ENCODE results near the gene DNAH1. TPM values are rescaled to one million over a fixed set of nuclear protein-coding genes. Genes with fewer than 3 reads are reported as not detected.

Gene DNAH1
- total RNA-seq, 1 experiment from 2014 or later, result 5.5 TPM

GRCh38 chr3:52297242-52298148 is 18.6 kb upstream of the DNAH1 start:
- Histone ChIP-seq H4K20me1 (ENCODE audit: insufficient read depth) (no peaks in the 10 kb centered on the region), H3K4me2 (ENCODE audit: low read length) (no peak overlapping the region), H2AFZ (ENCODE audit: low read depth, low read length, poor library complexity, severe bottlenecking) (no peak overlapping the region), H3K27me3 (ENCODE audit: insufficient read depth, low read length) (no peaks in the 10 kb centered on the region), H3K4me3 (replicated peaks in 1 of 2; ENCODE audit: low read depth in 1 of 2, low read length in 2 of 2) (no peak overlapping the region), H3K79me2 (ENCODE audit: insufficient read depth, low read length) (no peaks in the 10 kb centered on the region), H3K9me3 (ENCODE audit: control insufficient read depth in 1 of 2, insufficient read depth in 1 of 2, low read depth in 1 of 2, low read length in 2 of 2) (no peaks in the 10 kb centered on the region), H3K27ac (ENCODE audit: low read depth, low read length) (no peak overlapping the region), H3K9me2 (ENCODE audit: insufficient read depth) (no peaks in the 10 kb centered on the region), H3K9ac (ENCODE audit: low read length) (no peak overlapping the region), H3K36me3 (ENCODE audit: control insufficient read depth in 1 of 2, insufficient read depth in 2 of 2, low read length in 2 of 2) (no peaks in the 10 kb centered on the region), H3K4me1 (ENCODE audit: control insufficient read depth in 1 of 2, insufficient read depth in 2 of 2, low read length in 2 of 2) (peaks cover 0 to 14% of the 10 kb centered on the region in 2 experiments; a peak in 2 of 4 replicates)
- ATAC-seq (no peak), DNase-seq (ENCODE audit: low read depth, low spot score) (no peak)
- ChIA-PET CTCF (interaction anchor here (1.5 kb wide), 1 partner anchor 17 kb away, joined by 5 read pairs; no protein-coding TSS in a partner anchor), POLR2A (no interaction called here), RAD21 (ENCODE audit: low non-redundant PET in 1 of 2, low total read pairs in 2 of 2, uncharacterized antibody in 2 of 2, unreplicated experiment in 2 of 2) (no interaction called here)
- intact Hi-C loops (cut with micrococcal nuclease), result no loop called here
- TF ChIP-seq EZH2phosphoT487 (IDR thresholded peaks at IDR 0.05; ENCODE audit: borderline replicate concordance) (no peak), REST (IDR thresholded peaks at IDR 0.05; ENCODE audit: low read depth) (no peak), ZBTB33 (IDR thresholded peaks at IDR 0.05; ENCODE audit: extremely low read depth, insufficient replicate concordance, low read length) (no peak)
- no TSS peak for BruUV-seq (replicated peaks)
